ENCODE measurements around the gene RB1.

The RB1 gene

DNA sequence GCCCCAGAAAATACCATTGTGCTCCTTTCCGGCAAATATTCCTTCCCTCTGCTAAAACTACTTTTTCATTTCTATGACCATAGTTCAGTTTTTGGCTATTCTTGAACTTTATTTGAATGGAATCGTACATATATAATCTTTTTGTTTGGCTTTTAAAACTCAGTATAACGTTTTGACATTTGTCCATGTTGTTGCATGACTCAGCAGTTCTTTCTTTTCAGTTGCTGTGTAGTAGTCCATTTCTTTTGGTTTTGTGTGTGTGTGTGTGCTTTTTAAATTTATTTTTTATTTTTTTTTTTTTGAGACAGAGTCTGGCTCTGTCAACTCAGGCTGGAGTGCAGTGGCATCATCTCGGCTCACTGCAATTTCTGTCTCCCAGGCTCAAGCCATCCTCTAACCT, 35.5 kb upstream of the RB1 start:
- ChIA-PET CTCF (interaction anchor here (1.3 kb wide), 1 partner anchor 141 kb away, joined by 3 read pairs; no protein-coding TSS in a partner anchor), POLR2A (ENCODE audit: low non-redundant PET) (no interaction called here)
- no peak overlapping the region for H3K27ac ChIP-seq
- TF ChIP-seq, protein P1, sequence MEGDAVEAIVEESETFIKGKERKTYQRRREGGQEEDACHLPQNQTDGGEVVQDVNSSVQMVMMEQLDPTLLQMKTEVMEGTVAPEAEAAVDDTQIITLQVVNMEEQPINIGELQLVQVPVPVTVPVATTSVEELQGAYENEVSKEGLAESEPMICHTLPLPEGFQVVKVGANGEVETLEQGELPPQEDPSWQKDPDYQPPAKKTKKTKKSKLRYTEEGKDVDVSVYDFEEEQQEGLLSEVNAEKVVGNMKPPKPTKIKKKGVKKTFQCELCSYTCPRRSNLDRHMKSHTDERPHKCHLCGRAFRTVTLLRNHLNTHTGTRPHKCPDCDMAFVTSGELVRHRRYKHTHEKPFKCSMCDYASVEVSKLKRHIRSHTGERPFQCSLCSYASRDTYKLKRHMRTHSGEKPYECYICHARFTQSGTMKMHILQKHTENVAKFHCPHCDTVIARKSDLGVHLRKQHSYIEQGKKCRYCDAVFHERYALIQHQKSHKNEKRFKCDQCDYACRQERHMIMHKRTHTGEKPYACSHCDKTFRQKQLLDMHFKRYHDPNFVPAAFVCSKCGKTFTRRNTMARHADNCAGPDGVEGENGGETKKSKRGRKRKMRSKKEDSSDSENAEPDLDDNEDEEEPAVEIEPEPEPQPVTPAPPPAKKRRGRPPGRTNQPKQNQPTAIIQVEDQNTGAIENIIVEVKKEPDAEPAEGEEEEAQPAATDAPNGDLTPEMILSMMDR (conservative IDR thresholded peaks at IDR 0.05; ENCODE audit: low read depth) = no peak
- no peak for DNase-seq (ENCODE audit: low spot score)

DNA sequence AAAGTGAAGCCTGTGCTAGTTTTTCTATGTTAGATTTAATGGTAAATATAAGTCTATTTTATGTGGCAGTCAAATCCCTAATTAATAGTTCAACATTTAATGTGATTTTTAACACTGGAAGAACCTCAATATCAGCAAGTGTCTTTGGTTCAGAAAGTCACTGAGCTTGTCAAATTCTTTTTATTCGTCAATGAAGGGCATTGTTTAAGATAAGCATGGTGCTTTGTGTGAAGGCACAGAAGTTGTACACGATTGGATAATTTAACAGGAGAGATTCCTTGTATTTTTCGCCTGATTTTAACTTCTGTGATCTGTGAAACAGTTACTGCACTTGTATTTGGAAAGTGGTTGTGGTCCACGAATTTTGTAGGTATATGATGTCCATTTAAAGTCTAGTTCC, 30.2 kb upstream of the RB1 start:
- POLR2A ChIA-PET (ENCODE audit: low non-redundant PET) = no interaction called here
- TF ChIP-seq, protein P1 (conservative IDR thresholded peaks at IDR 0.05; ENCODE audit: low read depth) = no peak
- no peak for DNase-seq (ENCODE audit: low spot score)
- CTCF ChIA-PET = interaction anchor here (0.9 kb wide), 1 partner anchor 31 kb away, joined by 3 read pairs; no protein-coding TSS in a partner anchor
- no peak overlapping the region for H3K27ac ChIP-seq

DNA sequence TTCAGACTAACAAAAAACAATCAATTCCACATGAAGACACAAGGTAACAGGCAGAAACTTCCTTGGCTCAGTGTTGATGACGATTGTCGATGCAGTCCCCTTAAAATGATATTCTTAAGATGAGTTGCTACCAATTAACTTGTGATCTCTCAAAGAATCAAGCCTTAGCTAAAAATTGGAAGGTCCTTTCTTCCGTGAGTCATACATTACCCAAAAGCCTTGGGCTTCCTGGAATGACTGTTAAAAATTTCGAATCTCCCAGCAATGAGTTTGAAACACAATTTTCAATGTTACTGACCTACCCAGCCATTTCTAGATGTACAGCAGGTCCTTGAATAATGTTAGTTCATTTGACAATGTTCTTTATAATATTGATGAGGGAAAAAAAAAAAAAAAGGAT, 28.0 kb upstream of the RB1 start:
- no peak for DNase-seq (ENCODE audit: low spot score)
- TF ChIP-seq, protein P1 (conservative IDR thresholded peaks at IDR 0.05; ENCODE audit: low read depth) = no peak
- POLR2A ChIA-PET (ENCODE audit: low non-redundant PET) = no interaction called here
- CTCF ChIA-PET = interaction anchor here (0.7 kb wide), 1 partner anchor 11 kb away, joined by 3 read pairs; no protein-coding TSS in a partner anchor
- H3K27ac ChIP-seq = no peak overlapping the region

DNA sequence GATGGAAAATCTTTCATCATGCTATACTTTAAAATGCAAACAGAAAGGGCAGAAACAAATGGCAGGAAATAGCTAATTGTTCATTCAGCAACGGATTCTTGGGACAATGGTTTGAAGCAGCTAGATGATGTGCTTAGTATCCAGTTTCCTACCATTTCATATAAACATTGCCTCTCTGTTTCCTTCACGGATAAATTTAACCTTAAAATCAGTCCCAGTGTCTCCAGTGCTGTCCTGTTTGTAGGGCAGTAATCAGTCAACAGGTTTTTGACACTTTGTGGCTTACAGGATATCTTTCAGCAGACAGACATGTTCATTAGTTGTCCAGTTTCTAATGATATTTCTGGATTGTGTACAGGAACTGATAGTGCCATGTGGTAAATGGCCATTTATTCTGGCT, 24.7 kb upstream of the RB1 start:
- ChIA-PET POLR2A (ENCODE audit: low non-redundant PET) (no interaction called here), CTCF (no interaction called here)
- no peak for DNase-seq (ENCODE audit: low spot score)
- TF ChIP-seq, protein P1 (conservative IDR thresholded peaks at IDR 0.05; ENCODE audit: low read depth) = no peak
- H3K27ac ChIP-seq = no peak overlapping the region

DNA sequence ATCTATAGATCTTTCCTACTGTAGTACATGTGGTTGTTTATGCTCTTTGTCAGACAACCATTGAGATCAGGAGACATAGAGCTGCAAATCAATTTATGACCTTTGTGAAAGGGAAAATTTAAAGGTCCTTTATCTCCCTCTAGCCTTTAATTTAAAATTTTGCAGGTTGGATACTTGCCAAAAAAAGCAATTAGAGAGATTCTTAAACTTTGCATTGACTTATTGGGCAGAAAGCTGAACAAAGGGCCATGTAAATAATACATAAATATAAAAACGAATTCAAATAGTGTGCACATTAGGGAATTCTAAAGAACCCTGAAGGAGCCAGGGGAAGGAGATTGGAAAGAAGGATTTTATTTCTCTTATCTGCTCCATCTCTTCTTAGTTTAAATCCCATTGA, 22.0 kb upstream of the RB1 start:
- ChIA-PET CTCF (interaction anchor here (0.7 to 0.8 kb wide), 3 partner anchors 35 to 275 kb away, joined by 3 read pairs; partner anchors contain the start of gene MED4), POLR2A (ENCODE audit: low non-redundant PET) (interaction anchor here (0.6 kb wide), 1 partner anchor 29 kb away, joined by 3 read pairs; no protein-coding TSS in a partner anchor)
- H3K27ac ChIP-seq = no peak overlapping the region
- TF ChIP-seq, protein P1 (conservative IDR thresholded peaks at IDR 0.05; ENCODE audit: low read depth) = no peak
- DNase-seq (ENCODE audit: low spot score) = no peak

DNA sequence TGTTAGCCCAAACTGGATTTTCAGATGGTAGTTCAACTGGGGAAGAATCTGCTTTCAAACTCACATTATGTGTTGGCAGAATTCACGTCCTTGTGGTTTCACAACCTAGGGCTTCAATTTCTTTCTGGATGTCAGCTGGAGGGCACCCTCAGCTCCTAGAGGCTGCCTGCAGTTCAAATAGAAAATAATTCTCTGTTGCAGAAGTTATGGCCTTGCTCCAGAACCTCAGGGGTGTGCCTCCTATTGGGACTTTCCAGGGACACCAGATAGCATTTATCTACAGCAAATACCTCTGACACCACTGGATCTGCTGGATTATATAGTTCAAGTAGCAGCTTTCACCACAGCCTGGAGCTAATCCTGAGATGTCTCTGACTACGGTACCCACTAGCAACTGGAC, 11.8 kb upstream of the RB1 start:
- ChIA-PET CTCF (interaction anchor here (0.5 kb wide), 1 partner anchor 197 kb away, joined by 3 read pairs; the partner anchor contains the start of gene MED4), POLR2A (ENCODE audit: low non-redundant PET) (no interaction called here)
- no peak for DNase-seq (ENCODE audit: low spot score)
- TF ChIP-seq, protein P1 (conservative IDR thresholded peaks at IDR 0.05; ENCODE audit: low read depth) = no peak
- no peak overlapping the region for H3K27ac ChIP-seq

Data from RWPE1 (cell line).